K562 (cell line): ENCODE results near the gene NNAT.

Source experiments
- RFX1 ChIP-seq: fragments of 450-650 bp; IDR thresholded peaks from 2 replicates; pipeline ENCODE4 v1.6.1; 2016; ENCODE audit warnings: mild to moderate bottlenecking, moderate library complexity
- YY1 ChIP-seq, 3 experiments: IDR thresholded peaks; 2 replicates each; pipeline ENCODE4 v1.6.1; 2011; ENCODE audit warnings: low read length in 2 of 3, mild to moderate bottlenecking in 2 of 3, moderate library complexity in 2 of 3, borderline replicate concordance in 1 of 3, control low read depth in 1 of 3, low read depth in 1 of 3; ENCODE audit not compliant: insufficient read depth in 3 of 3, insufficient replicate concordance in 2 of 3, control insufficient read depth in 1 of 3, insufficient read length in 1 of 3; ENCODE audit errors: extremely low read depth in 1 of 3

GRCh38 chr20:37492945-37493344 lies 28.1 kb upstream of the NNAT start:
- TF ChIP-seq RFX1 (no peak), YY1 (IDR thresholded peaks at IDR 0.05; ENCODE audit: borderline replicate concordance in 1 of 3, control insufficient read depth in 1 of 3, extremely low read depth in 1 of 3, insufficient read depth in 3 of 3, insufficient read length in 1 of 3, insufficient replicate concordance in 2 of 3, low read depth in 1 of 3, low read length in 2 of 3) (no peak)
